ENCODE results near the gene ZSCAN21. TPM values are rescaled to one million over a fixed set of nuclear protein-coding genes. Genes with fewer than 3 reads are reported as not detected.
A peak's percentile ranks its signal among the peaks of the same experiment; 100 is the strongest.

The ZSCAN21 gene
- 23.5 and 24.3 TPM in 2 replicates for total RNA-seq (2021)
- long read RNA-seq, transcript ZSCAN21-201 (4 exons, 2,005 nt) = major isoform, 89 of 172 reads
- long read RNA-seq, partial matches to known transcripts = 2 of 172 reads
- long read RNA-seq, other reads (novel, unspliced or antisense) = 80 of 172 reads

DNA sequence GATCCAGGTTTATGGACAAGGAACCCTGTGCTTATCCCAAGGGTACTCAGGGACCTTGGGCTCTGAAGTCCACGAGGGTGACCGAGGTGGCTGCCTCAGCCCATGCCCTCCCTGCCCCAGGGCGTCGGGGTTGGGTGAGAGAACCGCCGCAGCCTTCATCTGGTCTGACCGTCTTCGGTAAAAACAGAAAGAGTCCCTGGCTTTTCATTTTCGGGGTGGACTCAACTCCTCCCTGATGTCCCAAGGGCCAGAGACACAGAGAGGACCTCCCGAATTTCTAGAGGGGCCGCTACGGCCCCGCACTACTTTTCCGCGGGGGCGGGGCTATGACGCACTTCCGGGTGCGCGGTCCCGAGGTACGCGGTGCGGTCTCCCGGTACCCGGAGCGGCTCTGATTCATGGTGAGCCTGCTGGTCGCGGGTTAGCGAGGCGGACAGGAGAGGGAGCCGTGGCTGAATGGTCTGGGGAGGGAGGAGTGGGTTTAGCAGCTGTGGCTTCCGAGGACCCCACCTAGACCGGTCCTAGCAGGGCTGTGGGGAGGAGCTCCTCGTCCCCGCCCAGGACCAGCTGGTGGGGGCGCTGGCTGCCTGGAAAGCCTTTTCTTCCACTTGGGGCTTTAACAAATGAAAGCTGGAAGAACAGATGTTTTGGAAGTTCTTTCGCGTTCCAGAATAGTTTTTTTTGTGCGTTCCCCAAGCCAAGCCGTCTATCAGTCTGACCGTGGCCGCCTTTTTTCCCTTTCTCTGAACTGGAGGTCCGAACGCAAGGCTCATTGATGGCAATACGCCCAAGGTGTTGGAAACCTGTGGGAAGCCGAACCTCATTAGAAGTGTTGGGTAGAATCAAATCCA, at the start of gene ZSCAN21:
ZSCAN21 (plus strand) TSS at position 334 of the 851 bp plus-strand sequence. CDS start 7,233 bp downstream, outside the sequence.
- WGBS (ENCODE audit: extremely low coverage, insufficient read length, low lambda C conversion rate) = no CpG with 5 or more reads among the region's 47 CpGs

More for the DNA sequence above, at the start of gene ZSCAN21:
- Histone ChIP-seq H3K27me3 (ENCODE audit: insufficient read depth, low read length) (no peaks in the 10 kb centered on the region), H2BK12ac (ENCODE audit: insufficient read length, low read depth, low read length) (no peak within 1 kb of the TSS), H3K18ac (ENCODE audit: insufficient read length, low read depth, low read length) (peak within 1 kb of the TSS; percentile 88), H3K27ac (ENCODE audit: insufficient read length, low read depth, low read length) (no peak within 1 kb of the TSS), H2AFZ (ENCODE audit: low read length) (no peak within 1 kb of the TSS), H3K4ac (ENCODE audit: low read depth, low read length) (no peak within 1 kb of the TSS), H3K23me2 (ENCODE audit: insufficient read length, low read depth, low read length, poor library complexity, severe bottlenecking) (peaks cover 2% of the 10 kb centered on the region), H3K23ac (ENCODE audit: insufficient read length, low read depth, low read length) (no peak within 1 kb of the TSS), H3K79me1 (ENCODE audit: insufficient read depth, low read depth, low read length, poor library complexity, severe bottlenecking) (peaks cover 4% of the 10 kb centered on the region), H3K4me2 (ENCODE audit: insufficient read depth, insufficient read length, low read length) (peak within 1 kb of the TSS; percentile 87), H3K79me2 (ENCODE audit: insufficient read depth, low read length) (no peaks in the 10 kb centered on the region; the same call in 1 of the 2 replicates), H3K9ac (ENCODE audit: extremely low read depth, insufficient read length, low read length) (peak within 1 kb of the TSS; percentile 83), H3T11ph (ENCODE audit: low read length) (no peak within 1 kb of the TSS), H4K91ac (ENCODE audit: insufficient read length, low read depth, low read length) (no peak within 1 kb of the TSS), H2BK15ac (ENCODE audit: low read depth, low read length) (no peak within 1 kb of the TSS; the same call in 1 of the 2 replicates), H2AK5ac (ENCODE audit: insufficient read length, low read length) (no peak within 1 kb of the TSS), H3K56ac (ENCODE audit: insufficient read length, low read depth, low read length) (no peak within 1 kb of the TSS), H2BK20ac (ENCODE audit: low read depth, low read length, poor library complexity, severe bottlenecking) (no peak within 1 kb of the TSS), H4K5ac (ENCODE audit: insufficient read length, low read depth, low read length) (no peak within 1 kb of the TSS), H3K4me1 (ENCODE audit: insufficient read depth, low read length) (no peaks in the 10 kb centered on the region), H4K20me1 (ENCODE audit: control insufficient read depth, insufficient read depth, insufficient read length) (no peaks in the 10 kb centered on the region), H2BK5ac (ENCODE audit: insufficient read length, low read length) (no peak within 1 kb of the TSS), H3K14ac (ENCODE audit: insufficient read depth, low read length) (peak within 1 kb of the TSS; percentile 88), H3K9me3 (ENCODE audit: control insufficient read depth, low read depth, low read length) (no peaks in the 10 kb centered on the region), H4K8ac (replicated peaks; ENCODE audit: insufficient read length, low read depth, low read length) (no peak within 1 kb of the TSS), H2BK120ac (ENCODE audit: low read depth, low read length, poor library complexity, severe bottlenecking) (no peak within 1 kb of the TSS)
- Mint-ChIP-seq H3K4me3 (peak within 1 kb of the TSS; percentile 90 to 96), H3K27ac (peak within 1 kb of the TSS; percentile 98 to 99 (median 98); a peak in 6 of 7 replicates), H3K9me3 (peaks cover 0 to 3% of the 10 kb centered on the region in 2 experiments; a peak in 1 of 5 replicates), H3K27me3 (ENCODE audit: low read depth) (no peaks in the 10 kb centered on the region; the same call in none of the 2 replicates), H3K36me3 (ENCODE audit: insufficient read depth in 1 of 3, low read depth in 3 of 3) (peaks cover 8 to 19% (median 12%) of the 10 kb centered on the region in 3 experiments), H3K4me1 (peaks cover 10 to 12% of the 10 kb centered on the region in 2 experiments)
- TF ChIP-seq, protein P1, sequence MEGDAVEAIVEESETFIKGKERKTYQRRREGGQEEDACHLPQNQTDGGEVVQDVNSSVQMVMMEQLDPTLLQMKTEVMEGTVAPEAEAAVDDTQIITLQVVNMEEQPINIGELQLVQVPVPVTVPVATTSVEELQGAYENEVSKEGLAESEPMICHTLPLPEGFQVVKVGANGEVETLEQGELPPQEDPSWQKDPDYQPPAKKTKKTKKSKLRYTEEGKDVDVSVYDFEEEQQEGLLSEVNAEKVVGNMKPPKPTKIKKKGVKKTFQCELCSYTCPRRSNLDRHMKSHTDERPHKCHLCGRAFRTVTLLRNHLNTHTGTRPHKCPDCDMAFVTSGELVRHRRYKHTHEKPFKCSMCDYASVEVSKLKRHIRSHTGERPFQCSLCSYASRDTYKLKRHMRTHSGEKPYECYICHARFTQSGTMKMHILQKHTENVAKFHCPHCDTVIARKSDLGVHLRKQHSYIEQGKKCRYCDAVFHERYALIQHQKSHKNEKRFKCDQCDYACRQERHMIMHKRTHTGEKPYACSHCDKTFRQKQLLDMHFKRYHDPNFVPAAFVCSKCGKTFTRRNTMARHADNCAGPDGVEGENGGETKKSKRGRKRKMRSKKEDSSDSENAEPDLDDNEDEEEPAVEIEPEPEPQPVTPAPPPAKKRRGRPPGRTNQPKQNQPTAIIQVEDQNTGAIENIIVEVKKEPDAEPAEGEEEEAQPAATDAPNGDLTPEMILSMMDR (conservative IDR thresholded peaks at IDR 0.05) = no peak; the same call in 2 of the 3 replicates
- DNase-seq = peak; percentile 87
